ENCODE data around the gene HIPK3. TPM values are rescaled to one million over a fixed set of nuclear protein-coding genes. Genes with fewer than 3 reads are reported as not detected.
"Not testable (repeated sequence)": the region's sequence is repeated elsewhere in the genome, so short reads cannot be mapped to it uniquely, and the experiment has no call there.

Gene HIPK3
- total and polyA plus RNA-seq, 2 donors from 2014 or later, result 17.3 to 162 TPM

GRCh38 chr11:33366918-33367317 lies 109.7 kb downstream of the HIPK3 start:
- no peak for DNase-seq
- FAIRE-seq, result no peak
- no peaks in the 10 kb centered on the region for H3K4me1 ChIP-seq (ENCODE audit: control insufficient read depth in 2 of 3, insufficient read depth in 2 of 3, low read depth in 1 of 3, low read length in 3 of 3)
- H3K27me3 ChIP-seq (ENCODE audit: control insufficient read depth, insufficient read depth, low read length), result no peaks in the 10 kb centered on the region
- no peak overlapping the region for H3K4me3 ChIP-seq (ENCODE audit: low read length in 3 of 3)
- intact Hi-C loops (cut with DNase I), result loop anchor here (10.0 kb wide), 1 partner anchor 318 kb away; no protein-coding TSS in a partner anchor
- TF ChIP-seq CTCF (IDR thresholded peaks at IDR 0.05; ENCODE audit: borderline replicate concordance, extremely low read depth, insufficient read depth), result no peak
- no peak overlapping the region for H3K27ac ChIP-seq (ENCODE audit: low read depth in 2 of 2, low read length in 2 of 2)
- no peaks in the 10 kb centered on the region for H3K9me3 ChIP-seq (ENCODE audit: control insufficient read depth in 2 of 3, insufficient read depth in 1 of 3, low read length in 3 of 3)
- H3K9ac ChIP-seq (ENCODE audit: low read length in 3 of 3), result no peak overlapping the region
- no peaks in the 10 kb centered on the region for H3K36me3 ChIP-seq (ENCODE audit: control insufficient read depth in 2 of 3, insufficient read depth in 3 of 3, low read length in 3 of 3)

GRCh38 chr11:33368475-33368874 lies 111.3 kb downstream of the HIPK3 start:
- not testable (repeated sequence) for H3K4me3 ChIP-seq (ENCODE audit: low read length in 3 of 3); FAIRE-seq; H3K27ac ChIP-seq (ENCODE audit: low read depth in 2 of 2, low read length in 2 of 2); H3K27me3 ChIP-seq (ENCODE audit: control insufficient read depth, insufficient read depth, low read length); H3K9me3 ChIP-seq (ENCODE audit: control insufficient read depth in 2 of 3, insufficient read depth in 1 of 3, low read length in 3 of 3); H3K9ac ChIP-seq (ENCODE audit: low read length in 3 of 3); H3K36me3 ChIP-seq (ENCODE audit: control insufficient read depth in 2 of 3, insufficient read depth in 3 of 3, low read length in 3 of 3); H3K4me1 ChIP-seq (ENCODE audit: control insufficient read depth in 2 of 3, insufficient read depth in 2 of 3, low read depth in 1 of 3, low read length in 3 of 3); DNase-seq
- intact Hi-C loops (cut with DNase I), result loop anchor here (10.0 kb wide), 1 partner anchor 316 kb away; no protein-coding TSS in a partner anchor

- no peak overlapping the region for H3K27ac ChIP-seq (ENCODE audit: low read depth in 2 of 2, low read length in 2 of 2)
- H3K36me3 ChIP-seq (ENCODE audit: control insufficient read depth in 2 of 3, insufficient read depth in 3 of 3, low read length in 3 of 3), result no peaks in the 10 kb centered on the region
- H3K27me3 ChIP-seq (ENCODE audit: control insufficient read depth, insufficient read depth, low read length), result peaks cover 3% of the 10 kb centered on the region
- H3K9ac ChIP-seq (ENCODE audit: low read length in 3 of 3), result no peak overlapping the region
- FAIRE-seq (no peak), DNase-seq (no peak)
- intact Hi-C loops (cut with DNase I), result loop anchor here (10.0 kb wide), 1 partner anchor 316 kb away; no protein-coding TSS in a partner anchor
- TF ChIP-seq CTCF (IDR thresholded peaks at IDR 0.05; ENCODE audit: borderline replicate concordance, extremely low read depth, insufficient read depth), result no peak
- H3K4me3 ChIP-seq (ENCODE audit: low read length in 3 of 3), result no peak overlapping the region
- no peaks in the 10 kb centered on the region for H3K9me3 ChIP-seq (ENCODE audit: control insufficient read depth in 2 of 3, insufficient read depth in 1 of 3, low read length in 3 of 3)
- H3K4me1 ChIP-seq (ENCODE audit: control insufficient read depth in 2 of 3, insufficient read depth in 2 of 3, low read depth in 1 of 3, low read length in 3 of 3), result no peaks in the 10 kb centered on the region
Observed at GRCh38 chr11:33368931-33369330, 111.8 kb downstream of the HIPK3 start.

- Histone ChIP-seq H3K4me1 (ENCODE audit: control insufficient read depth in 2 of 3, insufficient read depth in 2 of 3, low read depth in 1 of 3, low read length in 3 of 3) (peaks cover 0 to 2% (median 0%) of the 10 kb centered on the region in 3 donors), H3K36me3 (ENCODE audit: control insufficient read depth in 2 of 3, insufficient read depth in 3 of 3, low read length in 3 of 3) (no peaks in the 10 kb centered on the region), H3K4me3 (ENCODE audit: low read length in 3 of 3) (no peak overlapping the region), H3K9ac (ENCODE audit: low read length in 3 of 3) (no peak overlapping the region), H3K27me3 (ENCODE audit: control insufficient read depth, insufficient read depth, low read length) (peaks cover 10% of the 10 kb centered on the region), H3K27ac (ENCODE audit: low read depth in 2 of 2, low read length in 2 of 2) (no peak overlapping the region), H3K9me3 (ENCODE audit: control insufficient read depth in 2 of 3, insufficient read depth in 1 of 3, low read length in 3 of 3) (no peaks in the 10 kb centered on the region)
- no peak for FAIRE-seq
- no peak for DNase-seq
- no peak for TF ChIP-seq CTCF (IDR thresholded peaks at IDR 0.05; ENCODE audit: borderline replicate concordance, extremely low read depth, insufficient read depth)
- intact Hi-C loops (cut with DNase I), result no loop called here
Observed at GRCh38 chr11:33373636-33374035, 116.5 kb downstream of the HIPK3 start.
